HL-60/S4 (cell line): ENCODE results near the gene MPEG1.

ENCODE experiments used
- in situ Hi-C: fragments of 300-500 bp; cut with MboI; formaldehyde crosslinking; loops from 2 replicates; pipeline ENCODE4 v1.14.3; 2022; ENCODE audit warnings: low sequenced_read_pairs

The MPEG1 gene, protein sequence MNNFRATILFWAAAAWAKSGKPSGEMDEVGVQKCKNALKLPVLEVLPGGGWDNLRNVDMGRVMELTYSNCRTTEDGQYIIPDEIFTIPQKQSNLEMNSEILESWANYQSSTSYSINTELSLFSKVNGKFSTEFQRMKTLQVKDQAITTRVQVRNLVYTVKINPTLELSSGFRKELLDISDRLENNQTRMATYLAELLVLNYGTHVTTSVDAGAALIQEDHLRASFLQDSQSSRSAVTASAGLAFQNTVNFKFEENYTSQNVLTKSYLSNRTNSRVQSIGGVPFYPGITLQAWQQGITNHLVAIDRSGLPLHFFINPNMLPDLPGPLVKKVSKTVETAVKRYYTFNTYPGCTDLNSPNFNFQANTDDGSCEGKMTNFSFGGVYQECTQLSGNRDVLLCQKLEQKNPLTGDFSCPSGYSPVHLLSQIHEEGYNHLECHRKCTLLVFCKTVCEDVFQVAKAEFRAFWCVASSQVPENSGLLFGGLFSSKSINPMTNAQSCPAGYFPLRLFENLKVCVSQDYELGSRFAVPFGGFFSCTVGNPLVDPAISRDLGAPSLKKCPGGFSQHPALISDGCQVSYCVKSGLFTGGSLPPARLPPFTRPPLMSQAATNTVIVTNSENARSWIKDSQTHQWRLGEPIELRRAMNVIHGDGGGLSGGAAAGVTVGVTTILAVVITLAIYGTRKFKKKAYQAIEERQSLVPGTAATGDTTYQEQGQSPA

DNA sequence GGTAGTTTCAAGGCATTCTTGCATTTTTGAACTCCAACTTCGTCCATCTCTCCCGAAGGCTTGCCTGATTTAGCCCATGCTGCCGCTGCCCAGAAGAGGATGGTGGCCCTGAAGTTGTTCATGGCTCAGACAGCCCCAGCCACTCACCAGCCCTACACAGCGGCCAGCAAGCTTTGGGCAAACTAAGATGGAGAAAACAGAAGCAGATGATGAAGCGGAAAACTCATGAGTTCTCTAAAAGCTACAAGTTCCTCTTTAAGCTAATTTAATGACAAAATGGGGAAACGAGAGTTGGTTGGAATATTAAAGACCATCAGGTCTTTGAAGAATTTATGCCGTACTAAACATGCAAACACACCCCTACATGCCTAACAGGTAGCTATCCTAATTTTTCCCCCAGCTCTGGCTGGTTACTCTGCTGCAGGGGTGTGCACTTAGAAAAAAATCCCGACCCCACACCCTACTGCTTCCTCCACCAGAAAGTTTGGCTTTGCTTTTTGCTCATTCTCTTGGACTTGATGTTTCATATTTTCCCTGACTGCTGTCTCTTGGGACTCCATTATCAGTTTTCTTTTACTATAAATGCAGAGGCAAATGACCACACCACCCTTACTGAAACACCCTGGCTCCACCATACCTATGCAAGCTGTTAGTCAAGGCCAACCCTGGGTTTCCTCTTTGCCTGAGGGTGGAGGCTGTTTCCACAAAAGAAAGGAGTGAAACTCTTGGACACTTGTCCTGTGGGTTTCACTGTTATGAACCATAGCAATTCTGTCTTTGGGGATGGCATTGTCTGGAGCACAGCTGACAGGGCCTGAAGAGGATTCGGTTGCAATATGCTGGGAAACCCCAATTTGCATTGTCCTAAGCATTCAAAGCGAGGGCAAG lies at the start of gene MPEG1:
Gene MPEG1 (minus strand): TSS at position 184 of the 888 bp plus-strand sequence. CDS start 62 bp downstream, at position 122.
- in situ Hi-C loops: no loop called here

DNA sequence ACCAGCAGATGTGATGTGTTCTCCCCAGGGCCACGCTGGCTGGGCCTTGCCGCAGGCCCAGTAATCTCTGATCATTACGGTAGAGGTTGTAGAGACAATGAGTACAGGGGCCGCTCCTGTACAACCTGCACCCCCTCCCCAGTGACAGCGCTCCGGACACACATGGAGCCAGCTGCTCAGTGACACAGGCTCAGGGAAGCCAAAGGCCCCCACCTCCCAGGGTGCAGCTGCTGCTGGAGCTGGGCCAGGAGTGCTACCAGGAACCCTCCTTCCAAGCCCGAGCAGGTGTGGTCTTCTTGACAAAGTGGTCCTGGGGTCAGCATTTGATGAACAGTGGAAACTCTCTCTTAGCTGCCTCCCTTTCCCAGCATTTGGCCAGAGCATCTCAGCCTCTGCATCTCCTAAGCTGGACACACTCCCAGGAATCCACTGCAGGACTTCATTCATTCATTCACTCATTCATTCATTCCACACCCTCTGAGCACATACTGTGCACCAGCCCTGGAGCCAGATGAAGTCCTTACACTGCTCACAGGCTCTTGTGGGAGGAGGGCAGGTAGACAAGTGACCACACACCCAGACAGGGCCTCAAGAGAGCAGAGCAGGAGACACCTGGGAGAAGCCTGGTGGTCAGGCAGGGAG lies 49.6 kb upstream of the MPEG1 start:
- in situ Hi-C loops: no loop called here

DNA sequence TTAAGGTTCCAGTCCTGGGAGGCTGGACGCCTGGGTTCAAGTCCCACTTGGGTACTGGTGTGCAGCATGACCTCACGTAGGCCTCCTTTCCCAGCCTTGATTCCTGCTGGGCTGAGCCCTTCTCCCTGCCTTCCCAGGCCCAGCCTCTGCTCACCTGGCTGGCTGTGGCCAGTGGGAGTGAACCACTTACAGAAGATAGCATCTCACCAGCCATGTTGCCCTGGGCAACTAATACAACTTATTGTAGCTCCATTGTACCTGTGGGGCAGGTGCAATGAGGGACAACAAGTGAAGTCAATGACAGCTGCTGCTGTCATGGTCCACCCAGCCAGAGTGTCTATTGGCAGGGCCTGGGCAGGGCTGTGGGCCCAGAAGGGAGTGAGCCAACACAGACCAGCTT lies 48.4 kb upstream of the MPEG1 start:
- in situ Hi-C loops: no loop called here

DNA sequence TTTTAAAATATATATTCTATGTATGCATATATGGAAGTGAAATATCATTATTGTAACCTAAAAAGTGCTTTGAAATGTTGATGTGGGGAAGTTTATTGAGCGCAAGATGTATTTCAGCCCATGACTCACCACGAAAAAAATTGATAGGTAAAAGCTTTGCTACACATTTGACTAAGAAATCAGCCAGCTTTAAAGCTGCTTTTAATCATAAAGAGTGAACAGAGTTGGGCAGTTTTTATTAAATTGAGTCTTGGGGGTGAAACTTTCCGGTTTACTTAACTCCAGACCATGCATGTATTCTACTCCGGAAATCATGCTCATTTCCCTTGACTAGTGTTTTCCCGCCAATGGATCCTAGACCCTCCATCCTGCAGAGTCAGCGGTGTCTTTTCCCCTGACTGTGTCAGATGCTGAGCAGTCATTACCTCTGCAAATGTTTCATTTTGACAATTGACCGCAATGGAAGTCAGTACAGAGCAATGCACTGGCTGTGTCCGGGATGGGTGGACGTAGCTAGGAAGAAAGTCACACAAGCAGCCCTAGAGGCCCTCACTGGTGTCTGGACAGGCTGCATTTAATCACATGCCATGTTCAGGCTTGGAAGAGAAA lies 47.2 kb upstream of the MPEG1 start:
- in situ Hi-C loops: no loop called here

DNA sequence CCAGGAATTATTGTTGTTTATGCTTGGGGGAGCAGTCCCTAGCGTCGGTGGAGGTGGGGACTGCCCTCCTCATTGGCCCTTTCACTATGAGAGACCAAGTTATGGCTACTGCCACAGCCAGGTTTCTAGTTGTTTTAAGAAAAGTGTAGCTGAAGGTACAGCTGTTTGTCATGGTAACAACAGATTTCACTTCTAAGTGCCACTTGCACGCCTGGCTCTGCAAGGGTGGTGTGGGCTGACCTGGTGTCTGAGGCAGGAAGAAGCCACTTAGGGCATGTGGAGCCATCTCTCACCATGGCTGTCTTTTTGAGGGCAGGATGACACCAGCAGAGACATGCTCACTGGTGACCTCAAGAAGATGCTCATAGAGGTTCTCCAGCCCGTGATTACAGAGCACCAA lies 46.3 kb upstream of the MPEG1 start:
- in situ Hi-C loops: no loop called here

DNA sequence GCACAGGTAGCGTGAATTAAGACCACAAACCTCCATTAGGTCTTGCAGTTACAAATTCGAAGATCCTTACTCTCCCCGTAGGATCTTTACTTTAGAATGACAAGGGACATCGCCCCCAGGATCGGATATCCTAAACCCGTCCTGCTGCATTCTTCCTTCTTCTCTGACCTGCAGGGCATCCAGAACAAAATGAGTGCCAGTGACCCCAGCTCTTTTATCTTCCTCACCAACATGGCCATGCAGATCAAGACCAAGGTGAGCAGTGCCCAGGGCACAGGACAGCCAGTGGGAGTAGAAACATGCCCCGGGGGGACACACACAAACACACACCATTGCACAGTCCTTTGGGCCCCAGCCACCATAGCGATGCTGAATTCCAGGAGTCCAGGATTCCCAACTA lies 42.6 kb upstream of the MPEG1 start:
- in situ Hi-C loops: no loop called here

DNA sequence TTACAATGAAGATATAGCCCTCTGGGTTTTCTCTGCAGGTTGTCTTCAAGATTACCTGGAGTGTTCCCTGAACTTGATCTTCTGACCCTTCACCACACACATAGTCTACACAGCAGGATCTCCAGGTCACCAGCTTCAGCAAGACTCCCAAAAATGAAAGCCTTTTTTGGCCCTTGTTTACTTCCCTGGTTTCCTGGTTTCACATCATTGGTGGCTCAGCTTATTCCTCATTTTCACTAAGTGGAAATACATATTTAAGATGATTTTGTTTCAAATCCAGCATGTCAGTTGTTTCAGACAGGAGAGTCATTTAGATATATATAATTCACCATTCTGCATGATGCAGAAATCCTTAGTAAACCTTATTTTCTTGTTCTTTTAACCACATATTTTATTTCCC lies 41.6 kb upstream of the MPEG1 start:
- in situ Hi-C loops: no loop called here

DNA sequence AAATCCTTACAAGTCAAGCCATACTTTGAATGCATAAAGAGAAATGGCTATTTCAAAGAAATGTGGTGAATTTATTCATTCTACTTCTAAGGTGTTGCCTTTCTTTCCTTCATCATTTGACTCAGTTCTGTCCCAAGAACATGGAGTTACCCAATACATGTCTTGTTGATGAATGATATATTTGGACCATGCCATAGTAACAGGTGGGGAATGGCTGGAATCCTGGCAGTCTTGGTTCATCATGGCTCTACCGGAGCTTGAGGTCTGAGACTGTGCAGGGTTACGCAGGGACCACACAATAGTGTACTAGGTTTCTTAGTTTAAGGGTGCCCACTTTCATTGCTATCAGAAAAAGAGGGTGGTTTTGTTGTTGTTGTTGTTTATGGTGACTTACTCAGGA lies 40.3 kb upstream of the MPEG1 start:
- in situ Hi-C loops: no loop called here

DNA sequence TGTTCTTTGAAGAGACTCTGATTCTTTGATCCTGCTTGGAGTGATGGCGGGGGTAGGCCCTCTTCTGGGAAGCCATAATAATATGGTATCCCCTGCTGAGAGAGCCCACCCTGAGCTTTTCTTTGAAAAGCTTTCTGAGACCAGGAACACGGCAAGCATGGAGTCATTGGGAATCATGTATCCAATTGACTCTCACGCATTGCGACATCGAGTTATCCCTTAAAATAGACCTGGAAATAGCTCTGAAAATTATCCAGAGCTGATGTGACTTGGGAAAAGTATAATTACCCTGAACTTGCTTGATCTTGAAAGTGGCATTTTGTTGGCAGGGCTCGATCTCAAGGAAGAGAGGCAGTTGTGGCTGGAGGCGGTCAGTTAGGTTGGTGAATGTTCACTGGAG lies 36.8 kb upstream of the MPEG1 start:
- in situ Hi-C loops: no loop called here

DNA sequence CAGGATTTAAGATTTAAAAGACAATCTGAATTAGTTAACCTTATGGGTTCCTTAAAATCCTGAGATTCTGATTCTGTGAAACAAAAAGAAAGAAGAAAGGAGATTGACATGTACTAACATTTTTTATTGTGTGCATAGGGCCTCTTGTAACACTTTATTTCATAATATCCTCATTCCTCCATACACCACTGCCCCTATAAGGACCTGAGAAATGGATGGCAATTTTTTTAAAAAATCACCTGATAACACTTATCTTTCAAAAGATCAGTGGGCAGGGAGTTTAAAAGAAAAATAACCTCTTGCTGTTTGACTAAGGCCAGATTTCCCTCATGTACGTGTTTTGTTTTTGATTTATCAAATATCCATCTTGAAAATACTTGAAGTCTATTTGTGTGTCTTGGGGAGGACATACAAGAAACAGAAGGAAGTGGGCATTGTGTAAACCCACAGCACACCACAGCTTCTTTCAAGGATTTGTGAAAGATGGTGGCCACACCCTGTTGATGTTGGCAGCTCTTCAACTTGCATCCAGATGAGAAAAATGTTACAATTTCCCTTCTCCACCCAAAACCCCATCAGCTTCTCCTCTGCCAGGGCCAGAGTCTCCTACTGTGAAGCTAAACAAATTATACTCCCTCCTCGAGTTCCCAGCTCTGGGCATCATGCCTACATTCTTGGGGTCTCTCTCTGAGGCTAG lies 35.0 kb upstream of the MPEG1 start:
- in situ Hi-C loops: no loop called here

DNA sequence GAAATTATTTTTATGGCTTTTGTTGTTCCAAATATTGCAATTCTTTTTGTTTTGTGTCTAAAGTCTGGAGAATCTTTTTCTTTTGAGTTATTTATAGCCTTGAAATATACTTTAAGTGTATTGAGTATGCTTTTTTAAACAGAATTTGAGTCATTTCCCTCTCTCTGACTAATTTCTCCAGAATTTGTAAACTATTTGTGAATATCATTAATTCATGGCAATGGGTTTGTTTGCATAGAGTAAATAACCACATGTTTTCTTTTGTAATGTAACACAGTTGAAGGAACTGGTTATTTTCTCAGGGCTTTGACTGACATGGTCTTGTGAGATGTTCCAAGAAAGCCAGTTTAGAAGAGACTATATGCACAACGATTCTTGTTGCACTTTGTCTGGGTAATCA lies 30.9 kb upstream of the MPEG1 start:
- in situ Hi-C loops: no loop called here

DNA sequence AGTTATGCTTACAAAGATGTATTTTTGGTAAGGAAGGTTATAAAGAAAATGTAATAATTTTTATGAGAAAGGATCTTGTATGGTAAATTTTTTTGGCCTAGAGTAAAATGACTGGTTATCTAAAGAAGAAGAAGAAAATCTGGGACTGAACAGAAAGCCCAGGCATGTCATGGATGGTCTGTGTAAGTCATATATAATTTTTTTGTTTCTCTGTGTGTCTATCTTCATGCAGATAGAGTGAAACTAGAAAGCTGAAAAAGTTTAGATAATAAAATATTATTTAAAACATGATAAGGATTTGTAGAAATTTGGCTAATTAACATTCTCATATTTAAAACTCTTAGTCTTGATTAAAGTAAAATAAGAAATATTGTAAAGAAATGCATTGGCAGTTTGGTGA lies 27.6 kb upstream of the MPEG1 start:
- in situ Hi-C loops: no loop called here

DNA sequence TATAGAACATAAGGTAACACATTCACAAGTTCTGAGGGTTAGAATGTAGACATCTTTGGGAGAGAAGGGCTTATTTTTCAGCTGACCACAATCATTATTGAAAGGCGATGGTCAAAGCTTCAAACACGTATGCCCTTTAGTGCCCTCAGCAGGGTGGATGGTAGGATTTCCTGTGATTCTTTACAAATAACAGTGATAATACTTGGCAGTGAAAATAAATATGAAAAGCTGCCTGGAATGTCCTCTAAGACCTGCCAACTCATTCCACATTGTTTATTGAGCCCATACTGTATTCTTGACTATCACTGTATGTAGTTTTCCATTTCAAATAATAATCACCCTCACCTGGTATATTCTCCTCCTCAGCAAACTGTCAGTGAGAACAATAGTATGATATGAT lies 13.7 kb upstream of the MPEG1 start:
- in situ Hi-C loops: no loop called here

DNA sequence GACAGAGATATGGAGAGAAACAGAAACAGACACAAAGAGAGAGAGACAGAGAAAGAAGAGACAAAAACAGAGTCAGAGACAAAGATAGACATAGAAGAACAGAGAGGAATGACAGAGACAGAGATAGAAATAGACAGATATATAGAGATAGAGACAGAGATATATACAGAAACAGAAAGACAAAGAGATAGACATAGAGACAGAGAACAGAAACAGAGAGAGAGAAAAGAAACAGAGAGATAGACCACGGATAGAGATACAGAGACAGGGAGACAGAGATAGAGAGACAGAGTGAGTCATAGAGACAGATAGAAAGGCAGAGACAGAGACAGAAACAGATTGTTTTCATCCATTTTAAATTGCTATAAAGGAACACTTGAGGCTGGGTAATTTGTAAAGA lies 12.3 kb upstream of the MPEG1 start:
- in situ Hi-C loops: no loop called here

DNA sequence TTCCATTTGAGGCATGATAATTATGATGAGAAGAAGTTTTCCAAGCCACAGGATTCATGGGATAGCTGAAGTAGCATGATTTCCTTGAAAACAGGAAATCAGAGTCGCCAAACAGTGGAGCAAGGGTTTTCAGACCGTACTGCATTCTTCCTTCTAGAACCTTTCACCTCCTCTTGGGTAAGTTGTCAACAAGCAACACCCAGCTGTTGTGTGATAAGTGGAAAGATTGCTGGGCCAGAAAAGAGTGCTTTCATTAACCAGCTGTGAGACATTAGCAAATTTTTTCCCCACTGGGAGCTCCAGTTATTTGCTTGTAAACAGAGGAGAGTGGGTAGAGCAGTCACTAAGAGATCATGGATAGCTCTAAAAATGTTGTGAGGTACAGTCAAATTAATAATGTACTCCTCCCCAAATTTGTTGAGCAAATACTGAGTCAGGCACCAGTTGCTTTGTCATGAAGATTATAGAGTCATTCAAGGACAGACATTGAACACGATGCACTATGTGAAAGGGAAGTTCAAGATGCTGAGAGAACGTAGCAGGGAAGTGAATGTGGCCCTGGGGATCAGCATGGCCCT lies 11.7 kb upstream of the MPEG1 start:
- in situ Hi-C loops: no loop called here

DNA sequence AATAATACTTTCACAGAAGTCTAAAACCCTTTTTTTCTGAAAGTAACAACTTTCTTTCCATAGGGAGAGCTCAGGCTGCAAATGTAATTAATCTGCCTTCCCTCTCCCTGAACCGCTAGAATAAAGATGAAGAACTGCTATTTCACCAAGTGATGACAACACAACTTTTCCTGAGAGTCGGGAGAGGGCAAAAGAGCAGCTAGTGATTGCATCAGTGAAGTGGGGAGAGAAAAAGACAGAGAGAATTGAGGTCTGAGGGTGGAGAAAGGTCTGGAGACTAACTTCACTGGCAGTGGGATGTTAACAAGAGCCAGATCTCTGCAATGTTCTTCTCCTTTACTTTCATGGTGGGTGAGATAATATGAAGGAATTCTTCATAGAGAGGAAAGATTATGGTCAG lies 10.9 kb upstream of the MPEG1 start:
- in situ Hi-C loops: no loop called here

DNA sequence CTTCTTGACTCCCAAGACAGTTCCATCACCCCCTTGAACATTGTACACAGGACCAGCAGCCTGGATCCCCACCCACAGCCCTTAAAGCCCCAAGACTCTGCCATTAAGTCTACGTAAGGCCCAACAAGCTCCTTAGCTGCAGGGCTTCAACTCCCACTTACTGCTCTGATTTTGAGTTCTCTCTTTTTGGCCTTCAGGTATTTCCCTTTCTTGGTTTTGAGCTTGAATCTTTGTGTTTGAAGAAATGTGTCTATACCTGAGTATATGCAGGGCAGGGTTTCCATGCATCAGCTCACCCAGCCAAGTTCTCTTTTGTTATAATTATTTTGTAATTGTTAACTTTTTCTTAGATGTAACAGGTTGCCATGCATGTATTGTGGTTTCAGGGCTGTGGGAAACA lies 10.4 kb upstream of the MPEG1 start:
- in situ Hi-C loops: no loop called here

DNA sequence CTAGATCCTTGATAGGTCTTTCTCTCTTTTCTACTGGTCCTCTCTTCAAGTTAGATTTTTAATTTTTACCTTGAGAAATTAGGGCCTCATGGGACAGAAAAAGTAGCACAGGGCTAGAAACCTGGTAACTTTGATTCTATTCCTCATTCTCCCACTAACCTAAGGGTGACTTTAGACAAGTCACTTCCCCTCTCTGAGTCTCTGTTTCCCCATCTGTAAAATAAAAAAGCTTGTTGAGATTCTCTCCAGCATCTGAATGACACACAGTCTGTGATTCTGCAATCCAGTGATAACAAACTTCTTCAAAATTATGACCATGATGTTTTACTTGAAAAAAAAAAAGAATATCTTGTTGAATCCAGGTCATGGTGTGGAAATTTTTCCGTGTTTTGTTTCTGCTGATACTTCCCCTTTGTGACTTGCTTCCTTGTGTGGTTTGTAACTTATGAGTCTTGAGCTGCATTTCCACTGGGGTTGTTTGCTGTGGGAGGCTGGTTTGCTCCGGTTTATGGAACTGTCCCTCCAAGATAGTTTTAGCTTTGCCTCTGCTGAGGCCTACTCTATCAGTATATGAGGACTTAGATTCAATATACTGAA lies 9.8 kb upstream of the MPEG1 start:
- in situ Hi-C loops: no loop called here

DNA sequence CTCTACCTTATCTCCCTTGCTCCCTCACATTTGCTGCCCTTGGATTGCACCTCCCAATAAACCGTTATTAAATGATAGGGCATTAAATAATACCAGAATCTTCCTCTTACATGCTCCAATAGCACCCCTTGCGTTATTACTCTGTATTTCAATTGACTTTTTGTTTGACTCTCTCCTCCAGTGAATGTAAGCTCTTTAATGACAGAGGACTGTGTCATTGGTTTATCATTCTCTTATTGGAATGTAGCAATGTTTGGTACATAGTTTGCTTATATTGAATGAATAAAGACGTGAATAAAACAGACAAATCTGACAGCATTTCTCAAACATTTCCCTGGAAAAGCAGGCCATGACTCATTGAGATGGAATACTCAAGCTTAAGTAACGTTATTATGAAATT lies 8.7 kb upstream of the MPEG1 start:
- in situ Hi-C loops: no loop called here
